NCI-H510A (cell line): ENCODE measurements around the gene ELMO1.

Experiments
- DNase-seq: peaks from one replicate; lab custom pipeline; 2025; lab: John Stamatoyannopoulos, UW

Gene ELMO1

DNA sequence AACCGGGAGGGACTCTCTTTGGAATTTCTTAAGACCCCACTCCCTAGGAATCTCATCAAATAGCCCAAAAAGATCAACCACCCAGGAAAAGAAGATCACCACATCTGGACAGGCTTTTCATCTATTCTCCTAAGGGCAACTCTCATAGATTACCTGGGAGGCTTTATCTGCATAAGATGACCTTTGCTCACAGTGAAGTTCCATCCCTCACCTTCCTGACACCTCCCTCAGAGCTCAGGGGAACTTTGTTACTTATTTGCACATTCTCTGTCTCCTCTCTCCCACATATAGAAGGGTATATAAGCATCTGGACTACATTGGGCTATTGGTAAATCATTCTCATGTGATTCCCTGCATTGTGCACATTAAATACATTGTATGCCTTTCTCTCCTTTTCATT lies 80.1 kb downstream of the ELMO1 start:
- DNase-seq: no peak

DNA sequence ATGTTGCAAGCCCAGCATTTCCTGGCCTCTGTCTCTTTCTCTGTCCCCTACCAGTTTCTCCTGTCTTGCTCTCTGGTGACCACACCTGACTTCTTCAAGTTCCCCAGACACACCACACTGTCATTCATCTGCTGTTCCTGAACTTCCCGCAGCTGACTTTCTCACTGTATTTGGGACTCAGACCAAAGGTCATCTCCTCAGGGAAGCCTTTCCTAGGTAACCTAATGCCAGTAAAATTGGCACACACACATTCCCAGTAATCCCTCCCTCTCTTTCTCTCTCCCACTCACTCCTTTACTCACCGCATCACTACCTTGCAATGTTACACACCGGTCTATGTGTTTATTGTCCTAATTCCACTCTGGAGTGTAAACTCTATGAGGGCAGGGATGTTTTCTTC lies 81.7 kb downstream of the ELMO1 start:
- no peak for DNase-seq

DNA sequence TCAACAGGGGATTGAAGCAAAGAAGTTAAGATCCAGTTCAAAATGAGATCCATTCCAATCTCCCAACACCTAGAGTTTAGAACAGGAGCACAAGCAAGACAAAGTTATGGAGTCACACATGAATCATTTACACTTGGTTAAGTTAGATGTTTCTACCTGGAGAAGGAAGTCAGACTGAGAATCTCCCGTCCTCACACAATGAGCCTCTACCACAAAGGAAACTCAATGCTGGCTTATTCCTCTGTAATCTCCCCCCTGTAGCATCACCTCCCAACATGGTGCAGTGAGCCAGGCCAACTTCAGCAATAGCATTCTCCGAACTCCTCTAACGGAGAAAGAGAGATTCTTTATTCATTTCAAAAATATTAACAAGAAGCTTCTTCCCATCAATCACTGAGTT lies 82.2 kb downstream of the ELMO1 start:
- DNase-seq: no peak

DNA sequence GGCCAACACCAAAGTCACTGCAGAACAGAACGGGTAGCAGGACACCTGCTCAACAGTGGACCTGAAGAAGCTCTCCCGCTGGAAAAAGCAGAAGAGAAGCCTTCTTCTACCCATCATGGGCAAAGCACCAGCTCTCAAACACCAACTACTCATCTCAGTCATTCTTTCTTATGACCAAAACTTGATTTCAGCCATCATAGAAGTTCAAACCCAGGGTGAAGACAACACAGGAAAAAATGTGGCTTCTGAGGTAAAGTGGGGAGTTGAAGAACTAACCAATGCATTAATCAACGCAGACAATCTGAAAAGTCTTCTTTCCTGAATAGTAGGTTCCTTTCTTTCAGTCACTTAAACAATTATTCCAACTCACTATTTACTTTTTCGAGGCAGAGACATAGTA lies 83.3 kb downstream of the ELMO1 start:
- DNase-seq: no peak

DNA sequence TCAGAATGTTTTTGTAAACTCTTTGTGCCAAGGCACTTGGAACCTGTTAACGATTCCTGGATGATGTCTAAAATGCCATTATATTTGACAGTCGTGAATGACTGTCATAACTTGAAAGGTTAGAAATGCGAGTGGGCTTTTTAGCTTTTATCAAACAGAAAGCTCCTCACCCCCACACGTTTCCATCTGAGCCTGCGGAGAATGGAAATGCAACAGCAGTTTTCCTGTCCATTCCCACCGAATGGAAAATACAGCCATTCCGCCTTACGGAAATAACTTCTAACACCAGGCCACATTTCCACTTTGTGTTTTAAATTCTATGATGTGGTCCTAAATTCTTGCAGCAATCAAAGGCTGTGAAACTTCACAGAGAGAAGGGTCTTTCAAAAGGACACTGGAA lies 83.8 kb downstream of the ELMO1 start:
- no peak for DNase-seq

DNA sequence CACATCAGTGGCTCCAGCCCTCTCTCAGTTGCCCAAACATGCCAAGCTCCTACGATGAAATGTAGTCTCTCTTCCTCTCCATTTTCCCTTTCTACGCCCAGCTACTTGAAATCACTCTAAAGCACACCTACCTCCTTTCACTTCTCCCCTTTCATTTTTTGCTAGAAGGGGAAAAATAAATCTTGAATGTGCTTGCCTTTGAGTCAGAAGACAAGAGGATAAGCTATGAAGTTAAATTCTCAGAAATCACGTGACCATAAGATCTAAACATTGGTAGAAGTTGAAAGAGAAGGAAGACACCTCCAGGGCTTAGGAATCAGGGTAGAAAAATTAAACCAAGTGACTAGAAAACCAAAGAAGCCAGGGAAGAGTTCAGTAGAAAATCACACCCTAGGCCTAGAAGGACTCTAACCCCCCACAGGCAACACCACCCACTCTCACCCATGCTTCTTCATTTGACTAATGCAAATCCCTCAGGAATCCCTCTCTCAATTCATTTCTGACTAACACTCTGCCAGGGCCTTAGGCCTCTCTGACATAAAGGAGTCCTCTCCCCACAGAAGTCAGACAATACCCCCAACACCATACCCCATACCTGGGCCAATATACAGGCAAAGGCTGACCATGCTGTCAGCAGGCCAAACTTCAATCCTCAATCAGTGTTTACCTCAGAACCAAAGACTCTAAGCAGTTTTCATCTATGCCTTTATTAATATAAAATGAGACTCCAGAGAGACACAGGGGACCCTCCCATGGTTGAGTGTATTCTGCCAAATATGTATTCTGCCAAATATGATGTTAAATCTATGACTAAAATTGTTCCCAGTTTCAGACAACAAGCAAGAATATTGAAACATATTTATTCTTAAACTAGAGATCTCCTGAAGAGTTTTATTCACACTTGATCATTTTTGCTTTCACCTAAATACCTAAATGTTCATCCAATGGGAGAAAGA lies 84.8 kb downstream of the ELMO1 start:
- DNase-seq: no peak

DNA sequence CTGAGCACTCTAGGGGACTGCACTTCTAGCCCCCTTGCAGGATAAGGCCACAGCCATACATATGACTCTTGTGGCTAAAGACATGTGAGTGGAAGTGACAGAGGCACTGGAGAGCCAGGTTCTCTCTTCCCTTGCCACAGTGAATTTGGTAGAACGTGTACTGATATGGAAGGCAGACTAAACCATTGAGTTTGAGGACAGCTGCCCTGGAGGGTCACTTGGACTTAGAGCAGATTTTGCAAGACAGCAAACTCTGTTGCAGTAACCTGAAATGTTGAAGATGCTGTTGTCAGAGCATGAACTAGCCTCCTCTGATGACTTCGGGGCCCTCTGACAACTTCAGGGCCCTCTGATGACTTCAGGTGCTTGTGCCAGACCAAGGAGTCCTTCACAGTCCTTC lies 85.9 kb downstream of the ELMO1 start:
- DNase-seq: no peak

DNA sequence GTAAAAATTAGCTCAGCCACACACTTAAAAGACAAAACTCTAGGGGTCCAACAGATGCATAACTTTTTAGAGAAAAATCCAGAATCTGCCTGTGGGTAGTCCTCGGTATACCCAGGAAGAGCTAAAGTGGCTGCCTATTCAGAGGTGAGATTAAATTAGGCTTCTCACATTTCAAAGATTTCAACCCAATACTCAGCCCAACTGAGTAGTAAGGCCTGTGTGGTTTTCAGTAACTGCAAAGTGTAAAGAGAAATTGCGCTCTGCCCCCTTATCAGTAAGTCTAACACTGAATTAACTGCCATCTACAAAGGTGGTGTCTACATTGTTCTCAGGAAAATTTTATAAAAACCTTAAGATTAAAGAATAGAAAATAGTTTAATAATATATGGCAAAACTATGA lies 88.2 kb downstream of the ELMO1 start:
- no peak for DNase-seq

DNA sequence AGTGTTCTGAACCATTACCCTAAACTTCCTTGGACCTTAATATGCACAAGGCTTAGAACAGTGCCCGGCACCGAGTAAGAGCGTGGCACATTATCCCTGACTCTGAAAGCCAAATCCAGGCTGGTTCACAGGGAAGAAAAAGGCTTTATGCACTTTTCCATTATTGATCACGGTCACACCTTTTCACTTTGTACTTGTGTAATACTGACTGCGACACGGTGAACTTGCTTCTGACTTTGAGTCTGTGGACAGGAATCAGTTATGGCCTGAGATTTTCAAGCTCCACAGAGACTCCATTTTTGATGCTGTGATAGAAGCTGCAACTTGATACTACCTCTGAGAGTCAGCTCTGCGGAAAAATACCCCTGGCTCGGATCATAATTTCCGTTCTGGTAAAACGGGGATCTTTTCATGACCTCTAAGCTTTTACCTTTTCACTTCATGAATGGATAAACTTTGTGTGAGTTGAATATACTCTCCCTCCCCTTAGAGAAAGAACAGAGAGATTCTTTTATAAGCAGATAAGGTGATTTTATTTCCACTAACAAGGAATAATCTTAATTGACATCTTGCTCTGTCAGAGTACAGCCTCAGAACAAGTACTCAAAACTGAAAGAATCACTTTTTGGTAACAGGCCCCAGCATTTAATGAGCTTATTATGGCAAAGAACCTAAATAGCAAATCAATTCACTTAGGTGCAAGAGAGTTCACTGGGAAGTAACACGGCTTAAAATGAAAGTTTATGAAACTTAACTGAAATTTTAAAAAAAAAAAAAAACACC lies 88.8 kb downstream of the ELMO1 start:
- no peak for DNase-seq

DNA sequence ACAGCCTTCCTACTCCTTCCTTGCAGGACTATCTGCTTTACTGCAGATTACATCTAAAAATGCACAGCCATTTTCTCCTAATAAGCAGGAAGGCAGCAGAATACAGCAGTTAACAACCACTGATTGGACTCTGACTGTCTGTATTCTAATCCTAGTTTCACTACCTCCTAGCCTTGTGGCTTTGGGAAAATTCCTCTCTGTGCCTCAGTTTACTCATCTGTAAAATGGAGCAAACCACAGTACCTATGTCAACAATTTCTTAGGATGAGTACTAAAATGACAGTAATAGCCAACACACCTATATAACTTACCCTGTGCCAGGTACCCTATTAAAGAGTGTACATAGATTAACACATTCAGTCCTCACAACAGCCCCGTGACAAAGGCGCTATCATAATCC lies 89.5 kb downstream of the ELMO1 start:
- no peak for DNase-seq

DNA sequence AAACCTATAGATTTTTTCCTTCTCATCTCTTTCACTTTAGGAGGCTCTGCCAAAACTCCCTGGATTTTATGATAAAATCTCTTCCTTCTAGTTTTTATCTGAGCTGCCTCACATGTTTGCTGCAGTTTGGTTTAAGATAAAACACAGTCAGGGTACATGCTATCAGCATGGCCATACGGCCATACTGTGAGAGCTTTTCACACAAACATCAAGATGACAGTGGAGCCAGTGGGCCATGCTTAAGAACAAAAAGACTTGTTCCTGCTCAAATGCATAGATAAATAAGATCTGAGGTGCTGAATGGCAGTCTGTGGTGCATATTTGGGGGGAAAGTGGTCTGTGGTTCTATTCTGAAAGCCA lies 91.0 kb downstream of the ELMO1 start:
- DNase-seq: no peak

DNA sequence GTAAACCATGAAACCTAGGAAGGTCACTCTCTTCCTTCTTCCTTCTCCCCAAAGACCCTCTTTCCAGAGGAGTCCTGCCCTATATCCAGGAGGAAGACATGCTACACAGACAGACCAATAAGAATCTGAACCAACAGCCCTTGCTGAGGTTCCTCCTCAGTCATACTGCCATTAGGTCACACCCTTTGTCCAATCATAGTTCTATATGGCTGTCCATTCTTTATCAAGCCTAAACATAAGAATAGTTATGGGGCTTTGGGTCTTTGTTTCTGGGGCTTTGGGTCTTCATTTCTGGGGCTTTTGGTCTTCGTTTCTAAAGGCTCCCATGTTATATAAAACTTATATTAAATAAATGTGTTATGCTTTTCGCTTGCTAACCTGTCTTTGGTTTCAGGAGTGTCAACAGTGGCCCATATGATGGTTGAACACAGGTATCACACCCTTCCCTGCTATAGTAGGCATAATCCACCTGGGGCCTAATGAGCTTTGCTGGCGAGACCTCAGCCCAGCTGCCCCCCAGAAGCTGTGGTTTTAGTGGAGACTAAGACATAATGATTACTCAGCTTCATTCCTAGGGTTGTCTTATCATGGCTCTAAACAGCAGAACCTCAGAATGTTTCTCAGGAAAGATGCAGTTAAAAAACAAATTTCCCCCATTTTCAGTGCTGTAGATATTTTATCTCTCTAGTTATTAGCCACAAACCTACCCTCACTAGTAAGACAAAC lies 91.6 kb downstream of the ELMO1 start:
- no peak for DNase-seq

DNA sequence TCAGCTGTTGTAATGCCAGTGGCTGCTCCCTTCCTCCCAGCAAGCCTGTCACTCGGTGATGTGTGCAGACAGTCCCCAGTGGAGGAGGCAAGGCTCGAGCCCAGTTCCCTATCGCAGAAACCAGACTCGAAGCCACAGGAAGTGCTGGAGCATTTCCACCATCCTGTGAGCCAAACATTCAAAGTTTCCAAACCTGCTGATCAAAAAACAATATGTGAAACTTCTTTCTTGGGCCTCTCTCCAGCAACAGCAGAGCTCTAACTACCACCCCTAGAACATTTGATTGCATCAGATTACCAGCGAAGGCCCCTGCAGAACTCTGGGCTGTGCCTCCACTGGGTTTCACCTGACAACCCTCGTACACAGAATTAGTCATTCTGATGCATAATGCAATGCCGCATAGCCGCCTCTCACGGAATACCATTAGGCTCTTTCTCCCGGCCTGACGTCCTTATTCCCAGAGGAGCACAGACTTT lies 94.0 kb downstream of the ELMO1 start:
- no peak for DNase-seq

DNA sequence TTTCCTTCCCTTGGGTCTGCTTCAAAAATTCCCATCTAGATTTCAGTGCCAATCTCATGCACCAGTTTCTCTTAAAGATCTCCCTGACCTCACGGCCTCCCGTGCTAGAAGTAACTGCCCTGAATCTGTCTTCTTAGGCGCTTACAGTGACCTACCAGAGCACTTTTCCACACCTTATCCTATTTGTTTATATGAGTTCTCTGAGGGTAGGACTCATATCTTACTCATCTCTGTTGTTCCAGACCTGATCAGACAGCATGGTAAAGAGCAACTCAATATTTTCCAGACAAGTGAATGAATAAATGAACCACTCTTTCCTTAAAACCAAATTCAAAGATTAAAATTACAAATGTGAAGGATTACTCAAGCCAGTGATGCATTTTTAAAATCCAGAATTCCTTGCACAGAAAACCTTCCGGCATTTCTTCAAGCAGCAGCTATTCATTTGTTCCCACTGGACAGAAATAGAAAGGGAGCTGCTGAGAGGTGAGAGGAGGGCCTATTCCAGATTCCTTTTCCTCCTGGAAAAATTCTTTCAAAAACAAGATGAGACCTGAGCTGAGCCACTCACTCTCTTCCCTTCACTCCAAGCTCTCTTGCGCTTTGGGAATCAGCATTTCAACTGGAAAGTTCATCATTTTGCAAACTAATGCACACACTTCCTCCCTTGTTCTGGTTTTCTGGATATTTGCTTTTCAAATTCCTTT lies 94.6 kb downstream of the ELMO1 start:
- DNase-seq: no peak

DNA sequence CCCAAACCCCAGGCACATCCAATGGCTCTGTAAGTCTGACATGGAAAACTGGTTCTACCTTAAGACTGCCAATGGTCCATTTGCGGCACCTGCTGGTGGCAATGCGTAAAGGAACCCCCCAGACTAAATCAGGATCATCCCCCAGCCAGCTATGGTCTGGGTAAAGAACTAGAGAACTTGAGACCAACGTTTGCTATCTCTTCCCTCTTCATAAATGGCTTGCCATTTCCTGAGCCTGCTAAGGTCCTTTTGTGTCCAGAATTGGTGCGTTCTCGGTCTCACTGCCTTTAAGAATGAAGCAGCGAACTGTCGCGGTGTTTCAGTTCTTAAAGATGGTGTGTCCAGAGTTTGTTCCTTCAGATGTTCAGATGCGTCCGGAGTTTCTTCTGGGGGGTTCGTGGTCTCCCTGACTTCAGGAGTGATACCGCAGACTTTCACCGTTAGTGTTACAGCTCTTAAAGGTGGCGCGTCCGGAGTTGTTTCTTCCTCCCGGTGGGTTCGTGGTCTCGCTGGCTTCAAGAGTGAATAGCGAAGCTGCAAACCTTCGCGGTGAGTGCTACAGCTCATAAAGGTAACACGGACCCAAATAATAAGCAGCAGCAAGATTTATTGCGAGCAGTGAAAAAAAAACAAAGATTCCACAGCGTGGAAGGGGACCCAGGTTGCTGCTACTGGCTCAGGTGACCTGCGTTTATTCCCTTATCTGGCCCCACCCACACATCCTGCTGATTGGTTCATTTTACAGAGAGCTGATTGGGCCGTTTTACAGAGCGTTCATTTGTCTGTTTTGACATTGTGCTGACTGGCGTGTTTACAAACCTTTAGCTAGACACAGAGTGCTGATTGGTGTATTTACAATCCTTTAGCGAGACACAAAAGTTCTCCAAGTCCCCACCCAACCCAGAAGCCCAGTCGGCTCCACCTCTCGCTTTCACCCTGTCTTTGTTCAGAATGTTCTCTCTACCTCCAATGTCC lies 95.4 kb downstream of the ELMO1 start:
- DNase-seq: no peak

DNA sequence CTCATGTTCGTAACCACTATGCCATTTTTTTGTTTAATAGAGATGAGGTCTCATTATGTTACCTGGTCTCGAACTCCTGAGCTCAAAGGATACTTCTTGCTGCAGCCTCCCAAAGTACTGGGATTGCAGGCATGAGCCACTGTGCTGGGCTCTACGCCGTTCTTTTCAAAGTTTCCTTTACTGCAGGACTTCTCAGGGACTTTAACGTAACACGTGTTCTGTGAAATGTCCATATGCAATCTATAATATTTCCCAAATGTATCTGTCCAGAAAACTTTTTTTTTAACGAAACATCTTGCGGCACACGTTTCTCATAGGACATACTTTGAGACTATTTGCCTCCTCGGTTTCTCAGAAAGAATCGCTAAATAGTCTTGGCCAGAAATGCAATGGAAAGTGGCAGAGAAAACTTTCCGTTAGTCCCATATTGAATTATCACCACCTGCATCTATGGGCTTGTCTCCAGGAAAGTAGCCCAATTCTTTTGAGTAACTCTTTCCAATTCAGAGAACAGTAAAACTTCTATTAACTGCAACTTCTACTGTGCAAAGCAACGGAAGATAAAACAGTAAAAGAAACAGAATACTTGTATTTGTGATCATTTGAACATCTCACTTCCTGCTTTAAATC lies 96.3 kb downstream of the ELMO1 start:
- no peak for DNase-seq

DNA sequence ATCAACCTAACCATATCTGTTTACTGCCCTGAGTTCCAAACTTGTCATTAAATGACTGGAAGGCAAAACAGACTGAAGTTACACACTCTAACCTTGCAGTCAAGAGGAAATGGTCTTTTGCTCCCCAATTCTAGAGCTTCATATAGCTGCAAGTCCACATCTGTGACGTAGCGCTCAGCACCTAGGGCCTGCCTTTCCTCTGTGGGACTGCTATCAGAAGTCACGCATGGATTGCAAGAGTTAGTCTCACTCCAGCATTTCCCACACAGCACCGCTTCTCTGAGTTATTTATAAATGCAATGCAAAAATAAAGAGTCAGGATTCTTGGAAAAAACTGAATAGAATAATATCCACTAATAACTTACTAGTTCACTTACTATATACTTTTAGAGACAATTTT lies 96.9 kb downstream of the ELMO1 start:
- DNase-seq: no peak

DNA sequence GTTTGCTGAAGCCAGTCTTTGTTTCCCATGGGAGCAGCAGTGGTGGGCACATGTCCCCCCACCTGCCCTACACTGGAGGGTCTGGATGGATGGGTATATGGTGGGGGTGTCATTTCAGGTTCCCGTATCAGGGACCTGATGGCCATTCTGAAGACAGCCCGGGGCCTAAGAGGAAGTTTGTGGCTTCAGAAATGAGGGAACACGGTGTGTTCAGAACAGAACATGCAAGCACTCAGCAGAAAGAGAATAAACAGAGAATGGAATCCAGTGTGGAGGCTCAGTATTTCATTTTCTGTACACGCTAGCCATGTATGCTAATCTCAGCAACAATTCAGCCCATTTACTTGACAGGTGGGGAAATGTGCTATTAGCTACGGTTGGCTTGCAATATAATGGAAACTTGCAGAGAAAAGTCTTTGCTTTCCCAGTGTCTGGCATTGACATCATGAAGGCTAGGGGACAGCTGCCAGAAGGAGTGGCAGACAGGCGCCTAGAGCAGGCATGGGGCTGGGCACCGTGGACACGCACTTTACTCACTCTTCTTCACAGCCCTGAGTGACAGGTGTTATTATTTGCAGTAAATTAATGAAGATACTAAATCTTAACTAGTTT lies 98.6 kb downstream of the ELMO1 start:
- no peak for DNase-seq

DNA sequence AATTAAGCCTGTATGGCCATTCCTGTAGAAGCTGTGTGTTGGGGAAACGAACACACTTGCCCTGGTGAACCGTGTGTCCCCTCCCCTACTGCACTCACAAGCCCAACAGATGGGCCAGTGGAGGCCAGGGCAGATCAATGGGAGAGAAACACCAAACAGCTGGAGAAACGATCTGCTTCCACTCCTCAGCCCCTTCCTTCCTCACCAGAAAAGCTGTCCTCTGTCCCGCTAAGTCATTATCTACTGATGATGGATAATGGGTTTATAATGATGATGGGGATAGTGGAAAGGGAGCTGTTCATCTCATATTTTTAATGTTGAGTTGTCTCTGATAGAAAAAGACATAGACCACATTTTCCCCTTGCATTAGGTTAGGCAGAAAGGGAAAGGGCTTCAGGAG lies 99.7 kb downstream of the ELMO1 start:
- no peak for DNase-seq

DNA sequence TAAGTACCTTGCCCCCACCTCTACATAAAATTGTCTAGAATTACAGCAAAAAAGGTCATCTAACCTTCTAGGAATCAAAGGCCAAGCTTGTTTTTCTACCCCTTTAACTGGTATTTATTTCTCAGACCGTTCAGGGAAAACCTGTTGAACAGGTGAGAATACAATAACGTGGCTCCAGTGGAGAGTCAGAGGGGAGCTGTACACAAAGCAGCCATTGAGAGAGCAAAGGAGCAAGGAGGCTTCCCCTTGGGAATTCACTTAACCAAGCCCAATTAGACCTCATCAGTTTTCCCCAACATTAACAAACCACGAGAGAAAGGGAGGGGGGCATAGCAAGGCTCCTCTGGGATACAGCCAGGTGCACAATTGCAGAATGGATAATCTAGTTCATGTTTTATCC lies 101.9 kb downstream of the ELMO1 start:
- peak; percentile 31 for DNase-seq
